Mucosa of descending colon (tissue), 3 donors: ENCODE data around the gene AGRP. TPM values are rescaled to one million over a fixed set of nuclear protein-coding genes. Genes with fewer than 3 reads are reported as not detected.
A peak's percentile ranks its signal among the peaks of the same experiment; 100 is the strongest.

Experiments used
- ATAC-seq: fragments of 200-7000 bp; cut with Tn5 transposase; one replicate; pipeline ENCODE4 v1.9.1; 2020; ENCODE audit warnings: mild to moderate bottlenecking, moderate library complexity
- DNase-seq, 3 donors: peaks; one replicate each; pipeline ENCODE4 v3.0.0-alpha.2; 2020
- H3K36me3 ChIP-seq: fragments of 200-600 bp; one replicate; pipeline ENCODE4 v1.8.0; 2021; ENCODE audit warnings: low read depth, mild to moderate bottlenecking
- H3K4me1 ChIP-seq: fragments of 200-600 bp; one replicate; pipeline ENCODE4 v1.8.0; 2021; ENCODE audit warnings: low read depth, mild to moderate bottlenecking
- H3K4me3 ChIP-seq: fragments of 200-600 bp; one replicate; pipeline ENCODE4 v1.8.0; 2021; ENCODE audit warnings: mild to moderate bottlenecking
- H3K9me3 ChIP-seq: fragments of 200-600 bp; one replicate; pipeline ENCODE4 v1.8.0; 2021; ENCODE audit warnings: mild to moderate bottlenecking
- intact Hi-C, 2 donors: fragments of 100-400 bp; cut with DNase I in 1 of 2; cut with micrococcal nuclease in 1 of 2; formaldehyde crosslinking; loops; one replicate each; pipeline versions ENCODE4 v1.11.0 to v1.11.1; 2022; cut with DNase I, micrococcal nuclease
- total RNA-seq, 3 donors: library from RNA; stranded (reverse); fragmentation: NEBNext Ultra II Directional in 2 of 3; extraction: Animal tissue kit (Norgen Biotek cat#: 25700) in 2 of 3; gene quantifications; one replicate each; pipeline versions ENCODE4 v1.2.1 to v1.2.4, GENCODE V29; 2021 to 2023
- TF ChIP-seq, protein P1 (sequence below): fragments of 200-600 bp; IDR thresholded peaks from one replicate; pipeline ENCODE4 v1.8.0; 2022; ENCODE audit warnings: antibody characterized with exemption, mild to moderate bottlenecking
- donor health status: DM: no; HTN: no; CAD: no; lungs with moderate emphysema.
- donor health status: DM: no; HTN: no; CAD: no.
- donor health status: DM: no; HTN: yes; CAD: no.

AGRP gene
- total RNA-seq, 3 donors from 2014 or later, result not detected

GRCh38 chr16:67509016-67509415 is 25.7 kb upstream of the AGRP start:
- no peak for DNase-seq
- Histone ChIP-seq H3K4me1 (peaks cover under 1% of the 10 kb centered on the region), H3K9me3 (no peaks in the 10 kb centered on the region), H3K36me3 (no peaks in the 10 kb centered on the region), H3K4me3 (no peak overlapping the region)
- TF ChIP-seq, protein P1, sequence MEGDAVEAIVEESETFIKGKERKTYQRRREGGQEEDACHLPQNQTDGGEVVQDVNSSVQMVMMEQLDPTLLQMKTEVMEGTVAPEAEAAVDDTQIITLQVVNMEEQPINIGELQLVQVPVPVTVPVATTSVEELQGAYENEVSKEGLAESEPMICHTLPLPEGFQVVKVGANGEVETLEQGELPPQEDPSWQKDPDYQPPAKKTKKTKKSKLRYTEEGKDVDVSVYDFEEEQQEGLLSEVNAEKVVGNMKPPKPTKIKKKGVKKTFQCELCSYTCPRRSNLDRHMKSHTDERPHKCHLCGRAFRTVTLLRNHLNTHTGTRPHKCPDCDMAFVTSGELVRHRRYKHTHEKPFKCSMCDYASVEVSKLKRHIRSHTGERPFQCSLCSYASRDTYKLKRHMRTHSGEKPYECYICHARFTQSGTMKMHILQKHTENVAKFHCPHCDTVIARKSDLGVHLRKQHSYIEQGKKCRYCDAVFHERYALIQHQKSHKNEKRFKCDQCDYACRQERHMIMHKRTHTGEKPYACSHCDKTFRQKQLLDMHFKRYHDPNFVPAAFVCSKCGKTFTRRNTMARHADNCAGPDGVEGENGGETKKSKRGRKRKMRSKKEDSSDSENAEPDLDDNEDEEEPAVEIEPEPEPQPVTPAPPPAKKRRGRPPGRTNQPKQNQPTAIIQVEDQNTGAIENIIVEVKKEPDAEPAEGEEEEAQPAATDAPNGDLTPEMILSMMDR, result no peak
- intact Hi-C loops, result no loop called here
- ATAC-seq, result no peak

DNA sequence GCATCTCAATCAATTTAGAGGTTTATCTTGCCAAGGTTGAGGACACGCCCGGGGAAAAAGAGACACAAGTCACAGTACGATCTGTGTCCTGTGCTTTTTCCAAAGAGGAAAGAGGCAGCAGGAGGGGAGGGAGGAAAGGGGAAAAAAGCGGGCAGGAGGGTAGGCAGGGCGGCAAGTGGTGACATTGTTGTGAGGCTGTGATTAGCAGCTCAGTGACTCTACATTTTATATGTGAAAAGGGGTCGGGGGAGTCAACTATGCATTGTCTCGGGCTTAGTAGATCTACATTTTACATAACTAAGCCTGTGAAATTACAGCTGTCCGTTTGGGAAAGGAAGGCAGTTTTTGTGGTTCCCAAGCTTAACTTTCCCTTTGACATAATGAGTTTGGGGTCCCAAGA is 23.1 kb upstream of the AGRP start:
- DNase-seq, result no peak
- intact Hi-C loops, result no loop called here
- no peak overlapping the region for H3K4me3 ChIP-seq
- no peaks in the 10 kb centered on the region for H3K4me1 ChIP-seq
- no peaks in the 10 kb centered on the region for H3K36me3 ChIP-seq
- TF ChIP-seq, protein P1, result no peak
- H3K9me3 ChIP-seq, result no peaks in the 10 kb centered on the region
- no peak for ATAC-seq

- Histone ChIP-seq H3K4me3 (no peak overlapping the region), H3K36me3 (no peaks in the 10 kb centered on the region), H3K9me3 (no peaks in the 10 kb centered on the region), H3K4me1 (no peaks in the 10 kb centered on the region)
- TF ChIP-seq, protein P1, result no peak
- intact Hi-C loops, result no loop called here
- peak; percentile 56 to 83 (median 70) for DNase-seq
- peak; percentile 98 for ATAC-seq
Observed at GRCh38 chr16:67504031-67505021, 21.0 kb upstream of the AGRP start.

GRCh38 chr16:67499106-67499505 is 15.8 kb upstream of the AGRP start:
- Histone ChIP-seq H3K4me1 (no peaks in the 10 kb centered on the region), H3K9me3 (no peaks in the 10 kb centered on the region), H3K4me3 (no peak overlapping the region), H3K36me3 (no peaks in the 10 kb centered on the region)
- no peak for DNase-seq
- TF ChIP-seq, protein P1, result no peak
- intact Hi-C loops, result no loop called here
- ATAC-seq, result peak; percentile 14

DNA sequence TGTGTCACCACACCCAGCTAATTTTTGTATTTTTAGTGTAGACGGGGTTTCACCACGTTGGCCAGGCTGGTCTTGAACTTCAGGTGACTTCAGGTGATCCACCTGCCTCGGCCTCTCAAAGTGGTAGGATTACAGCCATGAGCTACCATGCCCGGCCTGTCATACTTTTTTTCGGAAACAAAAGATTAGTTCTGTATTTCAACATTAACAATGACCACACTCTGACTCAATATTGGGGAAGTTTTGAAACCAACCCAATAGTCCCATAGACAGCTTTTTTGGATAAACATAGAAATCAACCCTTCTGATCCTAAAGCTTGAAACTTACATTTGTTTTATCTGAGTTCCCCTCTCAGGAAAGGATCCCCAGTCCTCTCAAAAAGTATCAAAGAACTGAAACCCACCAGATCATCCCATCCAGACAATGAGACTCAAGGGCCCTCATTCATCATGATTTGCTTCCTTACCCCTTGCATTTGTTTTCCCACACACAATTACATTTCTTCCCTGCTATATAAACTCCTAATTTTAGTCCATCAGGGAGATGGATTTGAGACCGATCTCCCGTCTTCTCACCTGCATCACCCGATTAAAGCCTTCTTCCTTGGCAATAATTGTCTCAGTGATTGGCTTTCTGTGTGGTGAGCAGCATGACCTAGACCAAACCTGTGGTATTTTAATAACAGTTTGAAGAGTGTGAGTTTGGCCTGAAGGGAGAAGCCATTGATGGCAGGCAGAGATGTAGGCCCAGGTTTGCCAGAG is 7.2 kb upstream of the AGRP start:
- no peaks in the 10 kb centered on the region for H3K36me3 ChIP-seq
- ATAC-seq, result no peak
- no peaks in the 10 kb centered on the region for H3K9me3 ChIP-seq
- TF ChIP-seq, protein P1, result no peak
- intact Hi-C loops, result no loop called here
- no peaks in the 10 kb centered on the region for H3K4me1 ChIP-seq
- H3K4me3 ChIP-seq, result no peak overlapping the region
- DNase-seq, result no peak
